Keratinocyte (primary cell): ENCODE data around the gene C1orf87.

Experiments used
- EZH2 ChIP-seq: IDR thresholded peaks from one replicate; pipeline ENCODE4 v1.6.1; 2012; ENCODE audit warnings: inconsistent platforms, mild to moderate bottlenecking, low read length, moderate library complexity
- TF ChIP-seq, protein P1 (sequence below), 3 experiments: IDR thresholded peaks in 1 of 3; conservative IDR thresholded peaks in 1 of 3; optimal IDR thresholded peaks in 1 of 3; 2 replicates in 2 of 3; 3 replicates in 1 of 3; pipeline versions ENCODE3 to v1.5.1; 2011; ENCODE audit warnings: low read length in 3 of 3, mild to moderate bottlenecking in 3 of 3, moderate library complexity in 2 of 3, control low read depth in 1 of 3, inconsistent platforms in 1 of 3; ENCODE audit not compliant: insufficient read depth in 2 of 3; ENCODE audit errors: extremely low read depth in 1 of 3

DNA sequence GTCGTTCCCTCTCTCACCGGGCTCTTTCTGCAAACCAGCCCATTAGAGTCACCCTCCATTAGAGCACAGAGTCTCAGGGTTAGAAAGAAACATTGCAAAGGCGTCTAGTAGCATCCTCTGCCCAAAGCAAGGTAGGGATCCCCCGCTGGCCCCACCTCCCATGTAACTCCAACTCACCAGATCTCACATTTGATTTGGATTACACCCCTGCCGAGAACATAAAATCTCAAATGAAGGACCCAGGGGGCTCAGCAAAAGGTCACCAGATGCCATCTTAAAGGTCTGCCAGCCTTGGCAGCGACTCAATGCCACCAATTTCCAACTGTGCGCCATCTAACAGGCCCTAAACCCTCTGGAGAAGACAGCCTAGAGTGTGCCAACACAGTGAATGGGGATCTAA lies 14.1 kb downstream of the C1orf87 start:
- TF ChIP-seq, protein P1, sequence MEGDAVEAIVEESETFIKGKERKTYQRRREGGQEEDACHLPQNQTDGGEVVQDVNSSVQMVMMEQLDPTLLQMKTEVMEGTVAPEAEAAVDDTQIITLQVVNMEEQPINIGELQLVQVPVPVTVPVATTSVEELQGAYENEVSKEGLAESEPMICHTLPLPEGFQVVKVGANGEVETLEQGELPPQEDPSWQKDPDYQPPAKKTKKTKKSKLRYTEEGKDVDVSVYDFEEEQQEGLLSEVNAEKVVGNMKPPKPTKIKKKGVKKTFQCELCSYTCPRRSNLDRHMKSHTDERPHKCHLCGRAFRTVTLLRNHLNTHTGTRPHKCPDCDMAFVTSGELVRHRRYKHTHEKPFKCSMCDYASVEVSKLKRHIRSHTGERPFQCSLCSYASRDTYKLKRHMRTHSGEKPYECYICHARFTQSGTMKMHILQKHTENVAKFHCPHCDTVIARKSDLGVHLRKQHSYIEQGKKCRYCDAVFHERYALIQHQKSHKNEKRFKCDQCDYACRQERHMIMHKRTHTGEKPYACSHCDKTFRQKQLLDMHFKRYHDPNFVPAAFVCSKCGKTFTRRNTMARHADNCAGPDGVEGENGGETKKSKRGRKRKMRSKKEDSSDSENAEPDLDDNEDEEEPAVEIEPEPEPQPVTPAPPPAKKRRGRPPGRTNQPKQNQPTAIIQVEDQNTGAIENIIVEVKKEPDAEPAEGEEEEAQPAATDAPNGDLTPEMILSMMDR (optimal IDR thresholded peaks at IDR 0.05 in 1 of 3, IDR thresholded peaks at IDR 0.05 in 1 of 3, conservative IDR thresholded peaks at IDR 0.05 in 1 of 3; ENCODE audit: extremely low read depth in 1 of 3, insufficient read depth in 2 of 3, low read length in 3 of 3): no peak
- TF ChIP-seq EZH2: no peak
